ENCODE measurements around the gene JAZF1.

The JAZF1 gene

GRCh38 chr7:28008911-28009310 lies 171.7 kb downstream of the JAZF1 start:
- DNase-seq (ENCODE audit: low read depth, low spot score), result no peak

- DNase-seq (ENCODE audit: low read depth, low spot score), result no peak
Observed at GRCh38 chr7:28008171-28008570, 172.4 kb downstream of the JAZF1 start.

GRCh38 chr7:28006491-28006890 lies 174.1 kb downstream of the JAZF1 start:
- no peak for DNase-seq (ENCODE audit: low read depth, low spot score)

GRCh38 chr7:28005847-28006231 lies 174.8 kb downstream of the JAZF1 start:
- DNase-seq (ENCODE audit: low read depth, low spot score), result no peak

GRCh38 chr7:28005075-28005846 lies 175.3 kb downstream of the JAZF1 start:
- no peak for DNase-seq (ENCODE audit: low read depth, low spot score)

- DNase-seq (ENCODE audit: low read depth, low spot score), result no peak
Observed at GRCh38 chr7:28003408-28003807, 177.2 kb downstream of the JAZF1 start.

- no peak for DNase-seq (ENCODE audit: low read depth, low spot score)
Observed at GRCh38 chr7:28002638-28003037, 178.0 kb downstream of the JAZF1 start.

- DNase-seq (ENCODE audit: low read depth, low spot score), result no peak
Observed at GRCh38 chr7:28001896-28002295, 178.7 kb downstream of the JAZF1 start.

GRCh38 chr7:27999829-28000228 lies 180.8 kb downstream of the JAZF1 start:
- DNase-seq (ENCODE audit: low read depth, low spot score), result no peak

- DNase-seq (ENCODE audit: low read depth, low spot score), result no peak
Observed at GRCh38 chr7:27998382-27998781, 182.2 kb downstream of the JAZF1 start.

- DNase-seq (ENCODE audit: low read depth, low spot score), result no peak
Observed at GRCh38 chr7:27997188-27997707, 183.3 kb downstream of the JAZF1 start.

GRCh38 chr7:27996141-27996540 lies 184.5 kb downstream of the JAZF1 start:
- DNase-seq (ENCODE audit: low read depth, low spot score), result no peak

GRCh38 chr7:27995228-27995627 lies 185.4 kb downstream of the JAZF1 start:
- DNase-seq (ENCODE audit: low read depth, low spot score), result no peak

GRCh38 chr7:27994639-27995038 lies 186.0 kb downstream of the JAZF1 start:
- no peak for DNase-seq (ENCODE audit: low read depth, low spot score)

- no peak for DNase-seq (ENCODE audit: low read depth, low spot score)
Observed at GRCh38 chr7:27992755-27993493, 187.7 kb downstream of the JAZF1 start.

GRCh38 chr7:27992097-27992496 lies 188.5 kb downstream of the JAZF1 start:
- no peak for DNase-seq (ENCODE audit: low read depth, low spot score)

GRCh38 chr7:27991006-27991528 lies 189.5 kb downstream of the JAZF1 start:
- no peak for DNase-seq (ENCODE audit: low read depth, low spot score)

- DNase-seq (ENCODE audit: low read depth, low spot score), result no peak
Observed at GRCh38 chr7:27976531-27976930, 204.1 kb downstream of the JAZF1 start.

GRCh38 chr7:27973625-27974024 lies 207.0 kb downstream of the JAZF1 start:
- DNase-seq (ENCODE audit: low read depth, low spot score), result no peak

GRCh38 chr7:27972276-27972675 lies 208.3 kb downstream of the JAZF1 start:
- no peak for DNase-seq (ENCODE audit: low read depth, low spot score)

GRCh38 chr7:27971171-27971812 lies 209.3 kb downstream of the JAZF1 start:
- DNase-seq (ENCODE audit: low read depth, low spot score), result no peak

GRCh38 chr7:27970350-27970749 lies 210.2 kb downstream of the JAZF1 start:
- no peak for DNase-seq (ENCODE audit: low read depth, low spot score)
